ENCODE measurements around the gene SPAG8. TPM values are rescaled to one million over a fixed set of nuclear protein-coding genes. Genes with fewer than 3 reads are reported as not detected.
A peak's percentile ranks its signal among the peaks of the same experiment; 100 is the strongest.

Gene SPAG8
- total RNA-seq, 1 donor from 2014 or later: not detected

GRCh38 chr9:35847792-35848572 is 35.9 kb upstream of the SPAG8 start:
- DNase-seq (ENCODE audit: low spot score in 2 of 2): no peak
- Histone ChIP-seq H3K9me3 (no peaks in the 10 kb centered on the region), H3K27me3 (no peaks in the 10 kb centered on the region), H3K36me3 (peaks cover 9 to 21% of the 10 kb centered on the region in 2 donors), H3K4me1 (peaks cover 0 to 26% of the 10 kb centered on the region in 2 donors), H3K4me3 (no peak overlapping the region), H3K27ac (peak overlapping the region; percentile 49 to 64)
- no peak for TF ChIP-seq CTCF (IDR thresholded peaks at IDR 0.05)
- intact Hi-C loops (cut with DNase I): no loop called here

GRCh38 chr9:35845824-35846771 is 34.0 kb upstream of the SPAG8 start:
- Histone ChIP-seq H3K9me3 (no peaks in the 10 kb centered on the region), H3K27ac (peak overlapping the region; percentile 1 to 44), H3K27me3 (no peaks in the 10 kb centered on the region), H3K4me3 (no peak overlapping the region), H3K36me3 (peaks cover 14 to 21% of the 10 kb centered on the region in 2 donors), H3K4me1 (peaks cover 0 to 26% of the 10 kb centered on the region in 2 donors)
- TF ChIP-seq CTCF (IDR thresholded peaks at IDR 0.05): no peak
- no peak for DNase-seq (ENCODE audit: low spot score in 2 of 2)
- intact Hi-C loops (cut with DNase I): loop anchor here (2.0 kb wide), 2 partner anchors 17 to 31 kb away; partner anchors contain the start of genes FAM221B, HINT2 and TMEM8B

GRCh38 chr9:35844628-35845270 is 32.7 kb upstream of the SPAG8 start:
- Histone ChIP-seq H3K4me1 (peaks cover 0 to 26% of the 10 kb centered on the region in 2 donors), H3K9me3 (no peaks in the 10 kb centered on the region), H3K27me3 (no peaks in the 10 kb centered on the region), H3K36me3 (peaks cover 14 to 18% of the 10 kb centered on the region in 2 donors), H3K27ac (peak overlapping the region; percentile 8 to 44), H3K4me3 (no peak overlapping the region)
- DNase-seq (ENCODE audit: low spot score in 2 of 2): peak in 1 of 2 donors; percentile 72
- no peak for TF ChIP-seq CTCF (IDR thresholded peaks at IDR 0.05)
- intact Hi-C loops (cut with DNase I): loop anchor here (2.0 kb wide), 2 partner anchors 16 to 30 kb away; partner anchors contain the start of genes FAM221B, HINT2 and TMEM8B

GRCh38 chr9:35842795-35843194 is 30.7 kb upstream of the SPAG8 start:
- intact Hi-C loops (cut with DNase I): no loop called here

More at GRCh38 chr9:35842795-35843194, 30.7 kb upstream of the SPAG8 start:
- TF ChIP-seq CTCF (IDR thresholded peaks at IDR 0.05): no peak
- Histone ChIP-seq H3K27me3 (no peaks in the 10 kb centered on the region), H3K4me3 (no peak overlapping the region), H3K4me1 (peaks cover 0 to 23% of the 10 kb centered on the region in 2 donors), H3K9me3 (no peaks in the 10 kb centered on the region), H3K27ac (no peak overlapping the region), H3K36me3 (peaks cover 14% of the 10 kb centered on the region in 2 donors)
- no peak for DNase-seq (ENCODE audit: low spot score in 2 of 2)

All from ascending aorta (tissue), 2 donors.